Esophagus muscularis mucosa (tissue), 3 donors: ENCODE results near the gene CFL2.

Source experiments
- POLR2AphosphoS5 ChIP-seq, 2 donors: sonication (generic); formaldehyde crosslinking; IDR thresholded peaks; one replicate each; pipeline ENCODE4 v1.6.1; 2017; ENCODE audit warnings: antibody characterized with exemption in 2 of 2
- TF ChIP-seq, protein P1 (sequence below), 3 experiments: fragments of 200-600 bp in 2 of 3; fragments of 450-650 bp in 1 of 3; sonication (generic) in 2 of 3; IDR thresholded peaks; one replicate each; pipeline ENCODE4 v1.5.1; 2017 to 2019; ENCODE audit warnings: antibody characterized with exemption in 3 of 3, mild to moderate bottlenecking in 2 of 3, moderate library complexity in 1 of 3

DNA sequence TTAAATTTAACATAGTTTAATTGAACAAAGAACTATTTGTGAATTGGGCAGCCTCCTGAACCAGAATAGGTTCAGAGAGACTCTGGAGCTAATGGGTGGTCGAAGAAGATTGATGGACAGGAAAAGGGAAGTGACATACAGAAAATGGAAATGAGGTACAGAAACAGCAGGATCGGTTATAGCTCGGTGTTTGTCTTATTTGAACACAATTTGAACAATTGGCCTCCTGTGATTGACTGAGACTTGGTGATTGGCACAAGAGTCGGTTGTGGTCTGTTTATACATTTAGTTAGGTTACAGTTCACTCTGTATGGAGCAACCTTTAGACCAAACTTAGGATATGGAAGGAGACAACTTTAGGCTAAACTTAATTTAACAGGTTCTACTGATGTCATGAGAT, 18.4 kb upstream of the CFL2 start:
- TF ChIP-seq, protein P1, sequence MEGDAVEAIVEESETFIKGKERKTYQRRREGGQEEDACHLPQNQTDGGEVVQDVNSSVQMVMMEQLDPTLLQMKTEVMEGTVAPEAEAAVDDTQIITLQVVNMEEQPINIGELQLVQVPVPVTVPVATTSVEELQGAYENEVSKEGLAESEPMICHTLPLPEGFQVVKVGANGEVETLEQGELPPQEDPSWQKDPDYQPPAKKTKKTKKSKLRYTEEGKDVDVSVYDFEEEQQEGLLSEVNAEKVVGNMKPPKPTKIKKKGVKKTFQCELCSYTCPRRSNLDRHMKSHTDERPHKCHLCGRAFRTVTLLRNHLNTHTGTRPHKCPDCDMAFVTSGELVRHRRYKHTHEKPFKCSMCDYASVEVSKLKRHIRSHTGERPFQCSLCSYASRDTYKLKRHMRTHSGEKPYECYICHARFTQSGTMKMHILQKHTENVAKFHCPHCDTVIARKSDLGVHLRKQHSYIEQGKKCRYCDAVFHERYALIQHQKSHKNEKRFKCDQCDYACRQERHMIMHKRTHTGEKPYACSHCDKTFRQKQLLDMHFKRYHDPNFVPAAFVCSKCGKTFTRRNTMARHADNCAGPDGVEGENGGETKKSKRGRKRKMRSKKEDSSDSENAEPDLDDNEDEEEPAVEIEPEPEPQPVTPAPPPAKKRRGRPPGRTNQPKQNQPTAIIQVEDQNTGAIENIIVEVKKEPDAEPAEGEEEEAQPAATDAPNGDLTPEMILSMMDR (IDR thresholded peaks at IDR 0.05), result no peak
- TF ChIP-seq POLR2AphosphoS5 (IDR thresholded peaks at IDR 0.05), result no peak
